Sigmoid colon (tissue), 7 donors: ENCODE data around the gene ZNF836. TPM values are rescaled to one million over a fixed set of nuclear protein-coding genes. Genes with fewer than 3 reads are reported as not detected.
A peak's percentile ranks its signal among the peaks of the same experiment; 100 is the strongest.
"Not testable (repeated sequence)": the region's sequence is repeated elsewhere in the genome, so short reads cannot be mapped to it uniquely, and the experiment has no call there.

Source experiments
- DNase-seq: peaks from one replicate; pipeline ENCODE4 v3.0.0-alpha.2; 2019
- H3K27ac ChIP-seq, 4 donors: fragments of 200-600 bp; sonication (generic); one replicate each; pipeline ENCODE4 v1.5.1; 2016 to 2019; ENCODE audit warnings: mild to moderate bottlenecking in 1 of 4
- H3K27me3 ChIP-seq, 3 donors: fragments of 200-600 bp; sonication (generic); one replicate each; pipeline ENCODE4 v1.5.1; 2019; ENCODE audit warnings: mild to moderate bottlenecking in 1 of 3
- H3K36me3 ChIP-seq, 4 donors: fragments of 200-600 bp; sonication (generic); one replicate each; pipeline ENCODE4 v1.5.1; 2016 to 2019
- H3K4me1 ChIP-seq, 4 donors: fragments of 200-600 bp; sonication (generic); one replicate each; pipeline ENCODE4 v1.5.1; 2017 to 2019
- H3K4me3 ChIP-seq, 4 donors: fragments of 200-600 bp; sonication (generic); one replicate each; pipeline ENCODE4 v1.5.1; 2017 to 2019; ENCODE audit warnings: mild to moderate bottlenecking in 2 of 4, moderate library complexity in 1 of 4
- H3K9me3 ChIP-seq, 4 donors: fragments of 200-600 bp in 3 of 4; sonication (generic) in 3 of 4; one replicate each; pipeline versions ENCODE4 v1.5.1 to v1.6.1; 2013 to 2019
- CTCF ChIP-seq, 4 experiments: fragments of 450-650 bp in 3 of 4; fragments of 200-600 bp in 1 of 4; IDR thresholded peaks; one replicate each; pipeline ENCODE4 v1.5.1; 2016 to 2019; ENCODE audit warnings: antibody characterized with exemption in 4 of 4, mild to moderate bottlenecking in 3 of 4, moderate library complexity in 2 of 4
- EP300 ChIP-seq, 4 donors: sonication (generic); formaldehyde crosslinking; IDR thresholded peaks; one replicate each; pipeline ENCODE4 v1.6.1; 2017; ENCODE audit warnings: antibody characterized with exemption in 4 of 4
- POLR2A ChIP-seq, 2 donors: fragments of 450-650 bp; IDR thresholded peaks; one replicate each; pipeline ENCODE4 v1.6.1; 2016; ENCODE audit warnings: antibody characterized with exemption in 2 of 2, mild to moderate bottlenecking in 2 of 2, moderate library complexity in 2 of 2
- POLR2AphosphoS5 ChIP-seq, 4 donors: sonication (generic); formaldehyde crosslinking; IDR thresholded peaks; one replicate each; pipeline ENCODE4 v1.6.1; 2017; ENCODE audit warnings: antibody characterized with exemption in 4 of 4
- WGBS, 2 donors: extraction: QIAGEN DNeasy Blood & Tissue Kit; methylation state at CpG; one replicate each; pipeline ENCODE4 v1.1.7; 2013; 5-methylcytosine and 5-hydroxymethylcytosine counted together
- intact Hi-C: fragments of 100-400 bp; cut with DNase I; formaldehyde crosslinking; loops from one replicate; pipeline ENCODE4 v1.15.1; 2023
- polyA plus RNA-seq, 3 donors: library from polyadenylated mRNA; stranded (reverse); fragments of 200-250 nt; gene quantifications; one replicate each; pipeline ENCODE4 v1.2.3, GENCODE V29; 2013
- total RNA-seq, 4 donors: library from RNA; depleted of rRNA; stranded (reverse); fragments of >200 nt; gene quantifications; one replicate each; pipeline ENCODE4 v1.1.0, GENCODE V29; 2016
- donor health status: healthy with polysubstance abuse.
- donor health status: Bipolar disorder and iron deficiency.
- donor health status: healthy.

The ZNF836 gene
- total and polyA plus RNA-seq, 7 donors = 2.4 to 12.3 (median 9.1) TPM

DNA sequence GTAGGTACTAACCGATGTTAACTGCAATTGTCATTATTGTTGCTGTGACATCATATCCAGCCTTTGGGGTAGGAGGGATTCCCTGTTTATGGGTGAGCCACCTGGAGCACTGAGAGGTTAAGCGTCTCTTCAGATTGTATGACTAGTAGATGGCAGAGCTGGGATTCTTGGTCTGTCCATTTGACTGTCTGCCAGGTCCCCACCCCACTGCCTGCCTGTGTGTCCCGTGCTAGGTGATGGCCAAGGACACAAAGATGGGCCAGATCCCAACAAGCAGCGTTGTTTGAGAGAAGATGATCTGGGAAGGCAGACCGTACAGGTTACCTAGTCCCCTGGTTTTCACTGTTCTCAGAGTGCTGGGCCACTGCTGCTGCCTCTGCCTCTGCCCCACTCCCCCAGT, 35.1 kb upstream of the ZNF836 start:
- Histone ChIP-seq H3K9me3 (no peaks in the 10 kb centered on the region), H3K4me1 (peaks cover 0 to 20% (median under 1%) of the 10 kb centered on the region in 4 donors), H3K4me3 (no peak overlapping the region), H3K27ac (no peak overlapping the region), H3K27me3 (no peaks in the 10 kb centered on the region), H3K36me3 (peaks cover 50 to 100% (median 71%) of the 10 kb centered on the region in 4 donors)
- DNase-seq = no peak
- WGBS, 2 donors = 85 to 92% methylated on average over 5 of the region's 5 CpGs
- intact Hi-C loops = no loop called here
- TF ChIP-seq CTCF (IDR thresholded peaks at IDR 0.05) = no peak
- TF ChIP-seq POLR2AphosphoS5 (IDR thresholded peaks at IDR 0.05) = no peak
- TF ChIP-seq EP300 (IDR thresholded peaks at IDR 0.05) = no peak
- TF ChIP-seq POLR2A (IDR thresholded peaks at IDR 0.05) = no peak

- H3K9me3 ChIP-seq, intact Hi-C loops, DNase-seq, H3K4me3 ChIP-seq, H3K27me3 ChIP-seq: not testable (repeated sequence)
- Histone ChIP-seq H3K27ac (peak overlapping the region; percentile 51 to 75 (median 66)), H3K4me1 (peaks cover 0 to 64% (median 32%) of the 10 kb centered on the region in 4 donors), H3K36me3 (peaks cover 19 to 77% (median 38%) of the 10 kb centered on the region in 4 donors)
- 86 to 91% methylated on average over 17 of the region's 17 CpGs for WGBS, 2 donors
Observed at GRCh38 chr19:52200755-52201391, 29.5 kb upstream of the ZNF836 start.

DNA sequence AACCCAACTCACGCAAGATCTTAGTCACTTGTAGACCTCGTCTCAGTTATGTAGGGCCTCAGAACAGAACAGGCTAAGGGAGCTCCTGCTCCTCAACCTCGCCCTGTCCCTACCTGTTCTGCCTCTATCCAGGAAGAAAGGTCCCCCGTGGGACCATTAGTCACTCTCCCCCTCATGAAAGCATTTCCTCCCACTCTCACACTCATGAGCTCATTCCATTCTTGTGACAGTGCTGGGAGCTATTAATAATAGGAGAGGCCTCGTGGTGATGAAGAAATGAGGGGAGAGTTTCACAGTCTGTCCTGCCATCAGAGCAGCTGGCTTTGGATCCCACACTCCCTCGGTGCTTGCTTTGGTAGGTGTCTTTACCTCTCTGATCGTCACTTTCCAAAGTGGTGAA, 28.6 kb upstream of the ZNF836 start:
- Histone ChIP-seq H3K4me3 (no peak overlapping the region), H3K27me3 (no peaks in the 10 kb centered on the region), H3K36me3 (peaks cover 12 to 73% (median 30%) of the 10 kb centered on the region in 4 donors), H3K9me3 (no peaks in the 10 kb centered on the region), H3K4me1 (peaks cover 0 to 73% (median 41%) of the 10 kb centered on the region in 4 donors), H3K27ac (peak overlapping the region; percentile 51 to 75 (median 66))
- intact Hi-C loops = no loop called here
- 82 to 83% methylated on average over 7 of the region's 7 CpGs for WGBS, 2 donors
- no peak for TF ChIP-seq POLR2A (IDR thresholded peaks at IDR 0.05)
- TF ChIP-seq POLR2AphosphoS5 (IDR thresholded peaks at IDR 0.05) = peak in 3 of 4 donors; percentile 10 to 74 (median 13)
- TF ChIP-seq EP300 (IDR thresholded peaks at IDR 0.05) = peak in 1 of 4 donors; percentile 62
- TF ChIP-seq CTCF (IDR thresholded peaks at IDR 0.05) = no peak
- DNase-seq = peak; percentile 84

DNA sequence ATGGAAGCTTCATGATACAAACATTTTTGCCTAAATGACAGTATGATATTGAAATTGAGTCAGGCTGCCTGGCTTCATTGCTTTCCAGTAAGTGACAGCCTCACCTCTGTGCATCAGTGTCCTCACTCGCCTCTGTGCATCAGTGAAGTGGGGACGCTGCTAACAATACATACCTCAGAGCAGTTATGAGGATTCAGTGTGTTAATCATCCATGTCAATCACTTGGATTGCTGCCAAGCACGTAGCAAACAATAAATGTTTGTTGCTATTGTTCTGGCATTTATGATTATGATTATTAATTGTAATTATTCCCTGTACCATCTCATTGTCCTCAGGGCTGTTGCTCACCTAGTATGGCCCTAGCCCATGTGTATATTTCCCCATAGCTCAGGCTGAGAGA, 27.3 kb upstream of the ZNF836 start:
- Histone ChIP-seq H3K9me3 (no peaks in the 10 kb centered on the region), H3K36me3 (peaks cover 9 to 60% (median 24%) of the 10 kb centered on the region in 4 donors), H3K27me3 (no peaks in the 10 kb centered on the region), H3K4me1 (peaks cover 0 to 86% (median 53%) of the 10 kb centered on the region in 4 donors), H3K4me3 (no peak overlapping the region), H3K27ac (peak overlapping the region in 2 of 4 donors; percentile 17 to 72)
- intact Hi-C loops = no loop called here
- DNase-seq = no peak
- 47 to 69% methylated on average over 3 of the region's 3 CpGs for WGBS, 2 donors
- TF ChIP-seq POLR2A (IDR thresholded peaks at IDR 0.05) (no peak), POLR2AphosphoS5 (IDR thresholded peaks at IDR 0.05) (no peak), EP300 (IDR thresholded peaks at IDR 0.05) (no peak), CTCF (IDR thresholded peaks at IDR 0.05) (no peak)

DNA sequence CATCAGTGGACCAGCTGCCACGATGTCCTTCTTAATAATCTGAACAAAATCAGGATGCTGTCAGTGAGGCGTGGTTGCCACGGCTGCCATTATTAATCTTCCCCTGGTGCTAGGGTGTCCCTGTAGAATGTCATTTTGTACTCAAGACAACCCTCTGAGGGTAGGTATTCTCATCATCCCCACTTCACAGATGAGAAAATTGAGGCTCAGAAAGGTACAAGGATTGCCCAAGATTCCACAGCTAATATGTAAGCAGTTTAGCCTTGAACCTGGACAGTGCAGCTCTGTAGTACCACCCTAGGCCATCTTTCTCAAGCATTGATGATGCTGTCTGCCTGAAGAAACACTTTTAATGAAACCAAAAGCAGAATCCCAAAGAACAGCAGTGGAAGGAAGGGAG, 26.5 kb upstream of the ZNF836 start:
- DNase-seq = no peak
- peak overlapping the region in 1 of 4 donors; percentile 14 for H3K27ac ChIP-seq

More for the DNA sequence above, 26.5 kb upstream of the ZNF836 start:
- peaks cover 4 to 53% (median 19%) of the 10 kb centered on the region in 4 donors for H3K36me3 ChIP-seq
- H3K27me3 ChIP-seq = no peaks in the 10 kb centered on the region
- WGBS, 2 donors = 94 to 95% methylated on average over 3 of the region's 3 CpGs
- peaks cover 0 to 94% (median 60%) of the 10 kb centered on the region in 4 donors for H3K4me1 ChIP-seq
- intact Hi-C loops = no loop called here
- no peaks in the 10 kb centered on the region for H3K9me3 ChIP-seq
- no peak overlapping the region for H3K4me3 ChIP-seq
- TF ChIP-seq EP300 (IDR thresholded peaks at IDR 0.05) (no peak), POLR2A (IDR thresholded peaks at IDR 0.05) (no peak), CTCF (IDR thresholded peaks at IDR 0.05) (no peak), POLR2AphosphoS5 (IDR thresholded peaks at IDR 0.05) (no peak)
